Uterus (tissue), 4 donors: ENCODE results near the gene MTMR12. TPM values are rescaled to one million over a fixed set of nuclear protein-coding genes. Genes with fewer than 3 reads are reported as not detected.

Experiments used
- DNase-seq, 2 donors: peaks; one replicate each; pipeline ENCODE4 v3.0.0-alpha.2; 2019 to 2020
- H3K27ac ChIP-seq, 2 donors: fragments of 200-600 bp; sonication (generic); 1 replicate in 1 of 2; 2 replicates in 1 of 2; pipeline ENCODE4 v1.5.1; 2016 to 2018
- H3K27me3 ChIP-seq, 2 donors: fragments of 200-600 bp; sonication (generic); one replicate each; pipeline ENCODE4 v1.5.1; 2018 to 2019; ENCODE audit warnings: control low read depth in 1 of 2
- H3K36me3 ChIP-seq, 2 donors: fragments of 200-600 bp; sonication (generic); one replicate each; pipeline ENCODE4 v1.5.1; 2019; ENCODE audit warnings: control low read depth in 1 of 2
- H3K4me1 ChIP-seq, 2 donors: fragments of 200-600 bp; sonication (generic); one replicate each; pipeline ENCODE4 v1.5.1; 2018 to 2019; ENCODE audit warnings: control low read depth in 1 of 2
- H3K4me3 ChIP-seq, 2 donors: fragments of 200-600 bp; sonication (generic); 1 replicate in 1 of 2; 2 replicates in 1 of 2; pipeline ENCODE4 v1.5.1; 2018 to 2019; ENCODE audit warnings: mild to moderate bottlenecking in 1 of 2
- H3K9me3 ChIP-seq, 2 donors: fragments of 200-600 bp; sonication (generic); one replicate each; pipeline ENCODE4 v1.5.1; 2019; ENCODE audit warnings: control low read depth in 1 of 2
- CTCF ChIP-seq, 4 experiments: fragments of 200-600 bp in 2 of 4; fragments of 450-650 bp in 2 of 4; sonication (generic) in 2 of 4; IDR thresholded peaks; one replicate each; pipeline ENCODE4 v1.5.1; 2016 to 2019; ENCODE audit warnings: antibody characterized with exemption in 4 of 4, mild to moderate bottlenecking in 2 of 4, moderate library complexity in 1 of 4
- POLR2A ChIP-seq, 2 donors: fragments of 450-650 bp; IDR thresholded peaks; one replicate each; pipeline ENCODE4 v1.6.1; 2016; ENCODE audit warnings: antibody characterized with exemption in 2 of 2, mild to moderate bottlenecking in 1 of 2, moderate library complexity in 1 of 2
- intact Hi-C: fragments of 100-400 bp; cut with DNase I; formaldehyde crosslinking; loops from one replicate; pipeline ENCODE4 v1.15.1; 2023; ENCODE audit warnings: low total_unique reads
- small RNA-seq: library from RNA; depleted of rRNA; stranded (forward); fragments of <200 nt; gene quantifications from one replicate; pipeline ENCODE3, GENCODE V24; 2016
- total RNA-seq, 4 donors: library from RNA; depleted of rRNA in 3 of 4; stranded (reverse); fragments of >200 nt in 3 of 4; gene quantifications; one replicate each; pipeline versions ENCODE4 v1.1.0 to v1.2.4, GENCODE V29; 2014 to 2023
- donor health status: DM: yes; HTN: yes; CAD: no.

Gene MTMR12
- total RNA-seq, 4 donors from 2014 or later, result 37.6 to 96.6 (median 54.6) TPM

- no peak for DNase-seq
- H3K27ac ChIP-seq, result no peak overlapping the region
- TF ChIP-seq POLR2A (IDR thresholded peaks at IDR 0.05) (no peak), CTCF (IDR thresholded peaks at IDR 0.05) (no peak)
- peaks cover 0 to 8% of the 10 kb centered on the region in 2 donors for H3K9me3 ChIP-seq
- no peaks in the 10 kb centered on the region for H3K4me1 ChIP-seq
- H3K4me3 ChIP-seq, result no peak overlapping the region
- no peaks in the 10 kb centered on the region for H3K36me3 ChIP-seq
- intact Hi-C loops, result no loop called here
- no peaks in the 10 kb centered on the region for H3K27me3 ChIP-seq
Observed at GRCh38 chr5:32187675-32188074, 125.1 kb downstream of the MTMR12 start.

GRCh38 chr5:32182463-32183063, 130.2 kb downstream of the MTMR12 start:
- Histone ChIP-seq H3K4me3 (no peak overlapping the region), H3K36me3 (no peaks in the 10 kb centered on the region), H3K27ac (no peak overlapping the region), H3K9me3 (peaks cover 0 to 4% of the 10 kb centered on the region in 2 donors), H3K4me1 (no peaks in the 10 kb centered on the region), H3K27me3 (no peaks in the 10 kb centered on the region)
- no peak for DNase-seq
- TF ChIP-seq POLR2A (IDR thresholded peaks at IDR 0.05), result no peak
- TF ChIP-seq CTCF (IDR thresholded peaks at IDR 0.05), result no peak
- intact Hi-C loops, result no loop called here

Small RNAs within 50 kb of the gene (small RNA-seq; reads per million reads assigned to genes)
- gene RNU6-1079P (not detected), gene RNU6-378P (not detected)

Other genes starting within 250 kb of the MTMR12 start
- gene GOLPH3, start 138.6 kb downstream of the MTMR12 start, total RNA-seq, result 10 to 100 TPM; 31.8 to 93.7 (median 69.0) TPM
- gene ZFR, start 131.8 kb upstream of the MTMR12 start, total RNA-seq, result 100 to 1,000 TPM in 1 of 4 donors, 10 to 100 TPM in 3; 54.1 to 108 (median 72.5) TPM